ENCODE measurements around the gene RFX6.

The RFX6 gene

DNA sequence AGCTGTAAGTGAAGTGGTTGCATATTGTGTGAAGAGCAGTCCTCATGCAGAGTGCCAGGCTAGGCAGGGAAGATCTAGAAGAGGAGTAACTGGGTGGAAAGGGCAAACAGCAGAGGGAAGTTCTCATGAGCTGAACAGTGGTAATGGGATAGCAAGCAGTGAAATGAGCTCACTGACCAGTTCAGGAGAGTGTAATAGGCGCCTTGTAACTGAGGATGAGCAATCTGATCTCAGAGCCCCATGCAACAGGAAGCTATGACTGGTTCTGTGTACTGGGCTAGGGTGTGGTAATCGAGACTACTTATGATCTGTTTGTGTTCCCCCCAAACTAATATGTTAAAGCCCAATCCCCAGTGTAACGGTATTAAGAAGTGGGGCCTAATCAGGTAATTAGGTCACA lies 98.6 kb downstream of the RFX6 start:
- TF ChIP-seq Cebpa-rat (IDR thresholded peaks at IDR 0.05), result no peak
- H3K4me3 ChIP-seq, result no peak overlapping the region
- no peaks in the 10 kb centered on the region for H3K36me3 ChIP-seq
- H3K9ac ChIP-seq, result no peak overlapping the region
- H4K20me1 ChIP-seq, result no peaks in the 10 kb centered on the region
- H3K27me3 ChIP-seq, result no peaks in the 10 kb centered on the region
- no peak overlapping the region for H3K27ac ChIP-seq
- no peak overlapping the region for H3K4me2 ChIP-seq
- no peaks in the 10 kb centered on the region for H3K9me3 ChIP-seq (replicated peaks in 1 of 11)
- H3K4me1 ChIP-seq, result peaks cover 0 to 6% (median 0%) of the 10 kb centered on the region in 10 experiments; a peak in 1 of 20 replicates

- H3K9me3 ChIP-seq (replicated peaks in 1 of 11), result peaks cover 6 to 18% (median 10%) of the 10 kb centered on the region in 11 experiments; a peak in 21 of 22 replicates
- no peak overlapping the region for H3K4me3 ChIP-seq
- no peaks in the 10 kb centered on the region for H3K4me1 ChIP-seq
- no peak for TF ChIP-seq Cebpa-rat (IDR thresholded peaks at IDR 0.05)
- no peaks in the 10 kb centered on the region for H4K20me1 ChIP-seq
- no peaks in the 10 kb centered on the region for H3K36me3 ChIP-seq
- H3K27me3 ChIP-seq, result no peaks in the 10 kb centered on the region
- no peak overlapping the region for H3K9ac ChIP-seq
- H3K27ac ChIP-seq, result no peak overlapping the region
- no peak overlapping the region for H3K4me2 ChIP-seq
Measured at GRCh38 chr6:116979560-116979959, 102.5 kb downstream of the RFX6 start.
